K562 (cell line): Measurements from ENCODE around the gene C1QTNF7.

Experiments
- CREB1 ChIP-seq, 2 experiments: sonication (generic) in 1 of 2; formaldehyde crosslinking in 1 of 2; IDR thresholded peaks; 2 replicates each; pipeline versions ENCODE4 v1.6.1 to v1.8.0; 2012 to 2022; ENCODE audit warnings: inconsistent platforms in 1 of 2, mild to moderate bottlenecking in 1 of 2, missing genetic modification reagents in 1 of 2, moderate library complexity in 1 of 2
- CTCF ChIP-seq, 3 experiments: IDR thresholded peaks in 2 of 3; conservative IDR thresholded peaks in 1 of 3; 2 replicates each; pipeline ENCODE4 v1.5.1; 2011 to 2012; ENCODE audit warnings: low read length in 3 of 3, mild to moderate bottlenecking in 3 of 3, control low read depth in 2 of 3, improper control_type of control experiment in 1 of 3, inconsistent platforms in 1 of 3, low read depth in 1 of 3, mixed read lengths in 1 of 3, moderate library complexity in 1 of 3; ENCODE audit not compliant: insufficient read depth in 2 of 3
- ESRRA ChIP-seq: fragments of 450-650 bp; IDR thresholded peaks from 2 replicates; pipeline ENCODE4 v1.6.1; 2014; ENCODE audit warnings: low read depth, mild to moderate bottlenecking, moderate library complexity, borderline replicate concordance
- FOXK2 ChIP-seq, 2 experiments: fragments of 450-650 bp; IDR thresholded peaks in 1 of 2; conservative IDR thresholded peaks in 1 of 2; 2 replicates each; pipeline ENCODE4 v1.6.1; 2016; ENCODE audit warnings: low read depth in 2 of 2, mild to moderate bottlenecking in 1 of 2
- GATAD2A ChIP-seq: fragments of 450-650 bp; IDR thresholded peaks from 2 replicates; pipeline ENCODE4 v1.6.1; 2017
- HDAC2 ChIP-seq: fragments of 450-650 bp; IDR thresholded peaks from 2 replicates; pipeline ENCODE4 v1.6.1; 2016; ENCODE audit warnings: mild to moderate bottlenecking
- HDAC3 ChIP-seq: fragments of 450-650 bp; IDR thresholded peaks from 2 replicates; pipeline ENCODE4 v1.6.1; 2018; ENCODE audit warnings: borderline replicate concordance, mild to moderate bottlenecking, moderate library complexity; ENCODE audit not compliant: partially characterized antibody
- SMARCB1 ChIP-seq: IDR thresholded peaks from 2 replicates; pipeline ENCODE4 v1.6.1; 2011; ENCODE audit warnings: improper control_type of control experiment, low read depth; ENCODE audit not compliant: insufficient read length
- ZNF324 ChIP-seq: fragments of 250-450 bp; sonication (Bioruptor Pico); IDR thresholded peaks from 2 replicates; pipeline ENCODE4 v1.4.0; 2020; ENCODE audit warnings: mild to moderate bottlenecking
- ZNF644 ChIP-seq: fragments of 200-800 bp; sonication (Bioruptor generic); IDR thresholded peaks from 2 replicates; pipeline ENCODE4 v1.6.1; 2016; ENCODE audit warnings: low read depth, missing genetic modification characterization, missing compliant biosample characterization
- TF ChIP-seq, protein P1 (sequence below): fragments of 450-650 bp; formaldehyde crosslinking; IDR thresholded peaks from 2 replicates; pipeline ENCODE4 v1.4.0; 2022; ENCODE audit warnings: missing genetic modification characterization

- TF ChIP-seq, protein P1, sequence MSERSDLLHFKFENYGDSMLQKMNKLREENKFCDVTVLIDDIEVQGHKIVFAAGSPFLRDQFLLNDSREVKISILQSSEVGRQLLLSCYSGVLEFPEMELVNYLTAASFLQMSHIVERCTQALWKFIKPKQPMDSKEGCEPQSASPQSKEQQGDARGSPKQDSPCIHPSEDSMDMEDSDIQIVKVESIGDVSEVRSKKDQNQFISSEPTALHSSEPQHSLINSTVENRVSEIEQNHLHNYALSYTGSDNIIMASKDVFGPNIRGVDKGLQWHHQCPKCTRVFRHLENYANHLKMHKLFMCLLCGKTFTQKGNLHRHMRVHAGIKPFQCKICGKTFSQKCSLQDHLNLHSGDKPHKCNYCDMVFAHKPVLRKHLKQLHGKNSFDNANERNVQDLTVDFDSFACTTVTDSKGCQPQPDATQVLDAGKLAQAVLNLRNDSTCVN (CRISPR knock-in tag), result no peak
- TF ChIP-seq FOXK2 (conservative IDR thresholded peaks at IDR 0.05 in 1 of 2, IDR thresholded peaks at IDR 0.05 in 1 of 2; ENCODE audit: low read depth in 2 of 2), result no peak
- no peak for TF ChIP-seq CTCF (IDR thresholded peaks at IDR 0.05 in 2 of 3, conservative IDR thresholded peaks at IDR 0.05 in 1 of 3; ENCODE audit: insufficient read depth in 2 of 3, low read depth in 1 of 3, low read length in 3 of 3)
- no peak for TF ChIP-seq GATAD2A
- no peak for TF ChIP-seq HDAC3
- TF ChIP-seq ESRRA, result no peak
- no peak for TF ChIP-seq ZNF644 (tag)
- no peak for TF ChIP-seq CREB1 (IDR thresholded peaks at IDR 0.05)
- no peak for TF ChIP-seq CREB1 (CRISPR knock-in tag; IDR thresholded peaks at IDR 0.05)
- TF ChIP-seq HDAC2, result no peak
- TF ChIP-seq ZNF324, result no peak
- no peak for TF ChIP-seq SMARCB1
These were observed 29.1 kb upstream of the C1QTNF7 start for GRCh38 chr4:15398732-15399131.
